ENCODE results near the gene CTNND1. TPM values are rescaled to one million over a fixed set of nuclear protein-coding genes. Genes with fewer than 3 reads are reported as not detected.

The CTNND1 gene
- total and polyA plus RNA-seq, 9 of the 15 experiments (the other 6 are each of a cell fraction or from before 2014, with no cell fraction given), result 11.1 to 74.0 (median 43.3) TPM

DNA sequence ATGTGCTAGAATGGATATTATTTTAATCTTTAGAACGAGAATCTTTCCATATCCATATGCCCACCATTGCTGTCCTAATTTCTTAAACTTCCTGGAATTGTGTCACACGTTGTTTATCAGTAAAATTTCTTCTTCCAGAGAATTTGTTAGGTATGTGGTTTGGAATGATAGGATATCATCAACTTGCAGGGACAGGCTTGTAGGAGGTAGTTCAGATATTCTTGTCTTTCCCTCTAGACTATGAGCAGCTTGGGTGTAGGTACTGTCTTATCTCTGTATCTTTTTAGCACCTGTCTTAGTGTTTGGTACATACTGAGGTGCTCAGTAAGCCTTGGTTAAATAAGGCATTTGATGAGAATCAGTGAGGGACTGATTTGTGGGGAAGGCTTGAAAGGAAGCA is 3.4 kb downstream of the CTNND1 start (continued):
- TF ChIP-seq, protein P1, sequence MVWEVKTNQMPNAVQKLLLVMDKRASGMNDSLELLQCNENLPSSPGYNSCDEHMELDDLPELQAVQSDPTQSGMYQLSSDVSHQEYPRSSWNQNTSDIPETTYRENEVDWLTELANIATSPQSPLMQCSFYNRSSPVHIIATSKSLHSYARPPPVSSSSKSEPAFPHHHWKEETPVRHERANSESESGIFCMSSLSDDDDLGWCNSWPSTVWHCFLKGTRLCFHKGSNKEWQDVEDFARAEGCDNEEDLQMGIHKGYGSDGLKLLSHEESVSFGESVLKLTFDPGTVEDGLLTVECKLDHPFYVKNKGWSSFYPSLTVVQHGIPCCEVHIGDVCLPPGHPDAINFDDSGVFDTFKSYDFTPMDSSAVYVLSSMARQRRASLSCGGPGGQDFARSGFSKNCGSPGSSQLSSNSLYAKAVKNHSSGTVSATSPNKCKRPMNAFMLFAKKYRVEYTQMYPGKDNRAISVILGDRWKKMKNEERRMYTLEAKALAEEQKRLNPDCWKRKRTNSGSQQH (CRISPR knock-in tag; IDR thresholded peaks at IDR 0.05), result no peak
- TF ChIP-seq FOXA1 (IDR thresholded peaks at IDR 0.05; ENCODE audit: borderline replicate concordance), result no peak
- TF ChIP-seq ZFX (CRISPR knock-in tag; IDR thresholded peaks at IDR 0.05), result no peak
- TF ChIP-seq NR2C1 (IDR thresholded peaks at IDR 0.05), result no peak
- TF ChIP-seq NR2C1 (tag; IDR thresholded peaks at IDR 0.05), result no peak
- TF ChIP-seq, protein P2, sequence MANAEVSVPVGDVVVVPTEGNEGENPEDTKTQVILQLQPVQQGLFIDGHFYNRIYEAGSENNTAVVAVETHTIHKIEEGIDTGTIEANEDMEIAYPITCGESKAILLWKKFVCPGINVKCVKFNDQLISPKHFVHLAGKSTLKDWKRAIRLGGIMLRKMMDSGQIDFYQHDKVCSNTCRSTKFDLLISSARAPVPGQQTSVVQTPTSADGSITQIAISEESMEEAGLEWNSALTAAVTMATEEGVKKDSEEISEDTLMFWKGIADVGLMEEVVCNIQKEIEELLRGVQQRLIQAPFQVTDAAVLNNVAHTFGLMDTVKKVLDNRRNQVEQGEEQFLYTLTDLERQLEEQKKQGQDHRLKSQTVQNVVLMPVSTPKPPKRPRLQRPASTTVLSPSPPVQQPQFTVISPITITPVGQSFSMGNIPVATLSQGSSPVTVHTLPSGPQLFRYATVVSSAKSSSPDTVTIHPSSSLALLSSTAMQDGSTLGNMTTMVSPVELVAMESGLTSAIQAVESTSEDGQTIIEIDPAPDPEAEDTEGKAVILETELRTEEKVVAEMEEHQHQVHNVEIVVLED (CRISPR knock-in tag; IDR thresholded peaks at IDR 0.05), result no peak
- TF ChIP-seq CBFA2T3 (IDR thresholded peaks at IDR 0.05), result peak; percentile 93
- TF ChIP-seq TRIM24 (IDR thresholded peaks at IDR 0.05), result peak; percentile 69 to 78; a peak in 3 of 4 replicates
- TF ChIP-seq, protein P3, sequence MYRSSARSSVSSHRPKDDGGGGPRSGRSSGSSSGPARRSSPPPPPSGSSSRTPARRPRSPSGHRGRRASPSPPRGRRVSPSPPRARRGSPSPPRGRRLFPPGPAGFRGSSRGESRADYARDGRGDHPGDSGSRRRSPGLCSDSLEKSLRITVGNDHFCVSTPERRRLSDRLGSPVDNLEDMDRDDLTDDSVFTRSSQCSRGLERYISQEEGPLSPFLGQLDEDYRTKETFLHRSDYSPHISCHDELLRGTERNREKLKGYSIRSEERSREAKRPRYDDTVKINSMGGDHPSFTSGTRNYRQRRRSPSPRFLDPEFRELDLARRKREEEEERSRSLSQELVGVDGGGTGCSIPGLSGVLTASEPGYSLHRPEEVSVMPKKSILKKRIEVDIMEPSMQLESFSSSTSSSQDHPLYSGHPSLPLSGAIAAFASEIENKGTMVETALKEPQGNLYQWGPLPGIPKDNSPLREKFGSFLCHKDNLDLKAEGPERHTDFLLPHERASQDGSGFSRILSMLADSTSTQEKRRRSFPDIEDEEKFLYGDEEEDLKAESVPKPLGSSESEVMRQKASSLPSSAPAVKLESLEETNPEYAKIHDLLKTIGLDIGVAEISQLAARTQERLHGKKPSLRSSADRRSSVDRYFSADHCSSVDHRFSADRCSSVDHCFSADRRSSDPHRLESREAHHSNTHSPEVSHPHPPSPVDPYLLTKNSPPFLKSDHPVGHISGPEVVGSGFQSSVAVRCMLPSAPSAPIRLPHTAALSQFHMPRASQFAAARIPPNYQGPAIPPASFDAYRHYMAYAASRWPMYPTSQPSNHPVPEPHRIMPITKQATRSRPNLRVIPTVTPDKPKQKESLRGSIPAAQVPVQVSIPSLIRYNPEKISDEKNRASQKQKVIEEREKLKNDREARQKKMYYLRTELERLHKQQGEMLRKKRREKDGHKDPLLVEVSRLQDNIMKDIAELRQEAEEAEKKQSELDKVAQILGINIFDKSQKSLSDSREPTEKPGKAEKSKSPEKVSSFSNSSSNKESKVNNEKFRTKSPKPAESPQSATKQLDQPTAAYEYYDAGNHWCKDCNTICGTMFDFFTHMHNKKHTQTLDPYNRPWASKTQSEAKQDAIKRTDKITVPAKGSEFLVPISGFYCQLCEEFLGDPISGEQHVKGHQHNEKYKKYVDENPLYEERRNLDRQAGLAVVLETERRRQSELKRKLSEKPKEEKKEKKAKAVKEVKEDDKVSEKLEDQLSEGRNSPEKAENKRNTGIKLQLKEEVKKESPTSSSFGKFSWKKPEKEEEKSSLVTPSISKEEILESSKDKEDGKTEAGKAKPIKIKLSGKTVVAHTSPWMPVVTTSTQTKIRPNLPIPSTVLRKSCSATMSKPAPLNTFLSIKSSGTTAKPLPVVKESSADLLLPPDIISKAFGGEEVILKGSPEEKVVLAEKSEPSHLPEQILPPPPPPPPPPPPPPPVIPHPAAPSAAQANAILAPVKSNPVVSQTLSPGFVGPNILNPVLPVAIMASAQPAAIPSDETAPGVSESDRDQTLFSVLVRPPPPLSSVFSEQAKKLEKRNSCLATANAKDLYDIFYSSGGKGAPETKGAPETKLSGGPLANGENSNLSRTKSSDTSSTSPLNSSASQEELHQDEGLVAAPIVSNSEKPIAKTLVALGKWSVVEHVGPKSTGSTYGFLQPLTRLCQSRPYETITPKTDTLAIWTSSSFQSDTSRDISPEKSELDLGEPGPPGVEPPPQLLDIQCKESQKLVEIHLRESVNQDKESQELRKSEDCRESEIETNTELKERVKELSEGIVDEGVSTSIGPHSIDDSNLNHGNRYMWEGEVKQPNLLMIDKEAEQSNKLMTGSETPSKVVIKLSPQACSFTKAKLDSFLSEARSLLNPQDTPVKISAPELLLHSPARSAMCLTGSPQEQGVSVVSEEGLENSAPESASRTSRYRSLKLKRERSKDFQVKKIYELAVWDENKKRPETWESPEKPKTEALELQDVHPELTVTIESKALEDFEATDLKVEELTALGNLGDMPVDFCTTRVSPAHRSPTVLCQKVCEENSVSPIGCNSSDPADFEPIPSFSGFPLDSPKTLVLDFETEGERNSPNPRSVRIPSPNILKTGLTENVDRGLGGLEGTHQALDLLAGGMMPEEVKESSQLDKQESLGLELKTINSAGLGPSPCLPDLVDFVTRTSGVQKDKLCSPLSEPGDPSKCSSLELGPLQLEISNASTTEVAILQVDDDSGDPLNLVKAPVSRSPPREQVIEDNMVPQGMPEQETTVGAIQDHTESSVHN (IDR thresholded peaks at IDR 0.05; ENCODE audit: borderline replicate concordance in 1 of 2, low read depth in 1 of 2), result no peak
- TF ChIP-seq, protein P4, sequence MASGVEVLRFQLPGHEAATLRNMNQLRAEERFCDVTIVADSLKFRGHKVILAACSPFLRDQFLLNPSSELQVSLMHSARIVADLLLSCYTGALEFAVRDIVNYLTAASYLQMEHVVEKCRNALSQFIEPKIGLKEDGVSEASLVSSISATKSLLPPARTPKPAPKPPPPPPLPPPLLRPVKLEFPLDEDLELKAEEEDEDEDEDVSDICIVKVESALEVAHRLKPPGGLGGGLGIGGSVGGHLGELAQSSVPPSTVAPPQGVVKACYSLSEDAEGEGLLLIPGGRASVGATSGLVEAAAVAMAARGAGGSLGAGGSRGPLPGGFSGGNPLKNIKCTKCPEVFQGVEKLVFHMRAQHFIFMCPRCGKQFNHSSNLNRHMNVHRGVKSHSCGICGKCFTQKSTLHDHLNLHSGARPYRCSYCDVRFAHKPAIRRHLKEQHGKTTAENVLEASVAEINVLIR (CRISPR knock-in tag; IDR thresholded peaks at IDR 0.05), result no peak
- TF ChIP-seq STAT5A (IDR thresholded peaks at IDR 0.05; ENCODE audit: borderline replicate concordance, low read length), result peak; percentile 57
- TF ChIP-seq ELF1 (tag; IDR thresholded peaks at IDR 0.05), result no peak
- TF ChIP-seq SNIP1 (IDR thresholded peaks at IDR 0.05; ENCODE audit: low read depth), result no peak
- no peak for TF ChIP-seq ZKSCAN3 (CRISPR knock-in tag; IDR thresholded peaks at IDR 0.05)

Measured in K562 (cell line).